Sigmoid colon (tissue), 3 donors: ENCODE results near the gene CRACR2A.

Experiments used
- CTCF ChIP-seq, 4 experiments: fragments of 450-650 bp in 3 of 4; fragments of 200-600 bp in 1 of 4; IDR thresholded peaks; one replicate each; pipeline ENCODE4 v1.5.1; 2016 to 2019; ENCODE audit warnings: antibody characterized with exemption in 4 of 4, mild to moderate bottlenecking in 3 of 4, moderate library complexity in 2 of 4
- POLR2A ChIP-seq, 2 donors: fragments of 450-650 bp; IDR thresholded peaks; one replicate each; pipeline ENCODE4 v1.6.1; 2016; ENCODE audit warnings: antibody characterized with exemption in 2 of 2, mild to moderate bottlenecking in 2 of 2, moderate library complexity in 2 of 2

- TF ChIP-seq CTCF (IDR thresholded peaks at IDR 0.05) (no peak), POLR2A (IDR thresholded peaks at IDR 0.05) (no peak)
Observed at GRCh38 chr12:3600951-3601350, 152.0 kb downstream of the CRACR2A start.
